ENCODE data around the gene HOXA13. TPM values are rescaled to one million over a fixed set of nuclear protein-coding genes. Genes with fewer than 3 reads are reported as not detected.

Gene HOXA13
- total and polyA plus RNA-seq, 2 experiments from 2014 or later, result not detected

GRCh38 chr7:27189997-27190748, 9.7 kb downstream of the HOXA13 start:
- Mint-ChIP-seq H3K27ac (no peak overlapping the region), H3K9me3 (no peaks in the 10 kb centered on the region; the same call in 1 of the 3 replicates), H3K4me1 (peaks cover 35% of the 10 kb centered on the region), H3K27me3 (ENCODE audit: insufficient read depth, low read depth, poor library complexity) (peaks cover 99% of the 10 kb centered on the region), H3K36me3 (ENCODE audit: low read depth) (no peaks in the 10 kb centered on the region), H3K4me3 (no peak overlapping the region; the same call in 2 of the 3 replicates)
- TF ChIP-seq EZH2phosphoT487 (IDR thresholded peaks at IDR 0.05; ENCODE audit: unreplicated experiment), result no peak
- TF ChIP-seq ZNF462 (CRISPR knock-in tag; IDR thresholded peaks at IDR 0.05), result no peak
- TF ChIP-seq EZH2 (IDR thresholded peaks at IDR 0.05; ENCODE audit: low read depth, unreplicated experiment), result peak; percentile 6
- peaks cover 100% of the 10 kb centered on the region for H3K27me3 ChIP-seq (ENCODE audit: insufficient read depth)
- H3K4me1 ChIP-seq (ENCODE audit: insufficient read depth), result peaks cover 64% of the 10 kb centered on the region
- no peaks in the 10 kb centered on the region for H3K9me2 ChIP-seq (ENCODE audit: insufficient read depth)
- no peak for ATAC-seq
- H3K4me3 ChIP-seq, result no peak overlapping the region
- H3K4me2 ChIP-seq, result no peak overlapping the region
- H2AFZ ChIP-seq, result no peak overlapping the region
- H3K79me2 ChIP-seq (replicated peaks; ENCODE audit: insufficient read depth), result no peaks in the 10 kb centered on the region
- no peak for DNase-seq (ENCODE audit: low spot score)
- no peaks in the 10 kb centered on the region for H3K36me3 ChIP-seq (ENCODE audit: insufficient read depth)
- H4K20me1 ChIP-seq (replicated peaks; ENCODE audit: insufficient read depth), result peaks cover 41% of the 10 kb centered on the region
- H3F3A ChIP-seq (replicated peaks; ENCODE audit: low read depth), result peaks cover 56% of the 10 kb centered on the region
- H3K27ac ChIP-seq (ENCODE audit: low read depth), result no peak overlapping the region

Data from GM23338 (cell line).